C4-2B (cell line): ENCODE measurements around the gene TFPT.

ENCODE experiments used
- ZFX ChIP-seq: fragments of 450-650 bp; IDR thresholded peaks from 2 replicates; pipeline ENCODE4 v1.6.1; 2017
- TF ChIP-seq, protein P1 (sequence below): fragments of 450-650 bp; conservative IDR thresholded peaks from 2 replicates; pipeline ENCODE4 v1.5.1; 2017; ENCODE audit warnings: mild to moderate bottlenecking

DNA sequence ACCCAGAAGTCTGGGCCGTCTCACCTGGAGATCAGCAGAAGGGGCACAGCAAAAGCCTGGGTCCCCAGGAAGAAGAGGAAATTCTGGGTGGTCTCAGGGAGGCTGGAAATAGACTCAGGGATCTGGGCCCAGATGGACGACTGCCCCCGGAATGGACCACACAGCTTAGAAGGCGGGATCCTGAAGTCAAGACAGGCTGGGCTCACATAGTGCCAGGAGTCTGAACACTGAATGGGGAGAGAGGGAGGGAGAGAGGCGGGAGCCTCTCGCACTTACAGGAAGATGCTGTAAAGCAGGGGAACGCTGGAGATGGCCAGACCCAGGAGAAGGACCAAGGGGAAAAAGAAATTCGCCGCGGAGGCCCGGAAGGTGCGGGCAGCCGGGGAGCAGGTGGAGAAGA is 45.4 kb upstream of the TFPT start:
- TF ChIP-seq, protein P1, sequence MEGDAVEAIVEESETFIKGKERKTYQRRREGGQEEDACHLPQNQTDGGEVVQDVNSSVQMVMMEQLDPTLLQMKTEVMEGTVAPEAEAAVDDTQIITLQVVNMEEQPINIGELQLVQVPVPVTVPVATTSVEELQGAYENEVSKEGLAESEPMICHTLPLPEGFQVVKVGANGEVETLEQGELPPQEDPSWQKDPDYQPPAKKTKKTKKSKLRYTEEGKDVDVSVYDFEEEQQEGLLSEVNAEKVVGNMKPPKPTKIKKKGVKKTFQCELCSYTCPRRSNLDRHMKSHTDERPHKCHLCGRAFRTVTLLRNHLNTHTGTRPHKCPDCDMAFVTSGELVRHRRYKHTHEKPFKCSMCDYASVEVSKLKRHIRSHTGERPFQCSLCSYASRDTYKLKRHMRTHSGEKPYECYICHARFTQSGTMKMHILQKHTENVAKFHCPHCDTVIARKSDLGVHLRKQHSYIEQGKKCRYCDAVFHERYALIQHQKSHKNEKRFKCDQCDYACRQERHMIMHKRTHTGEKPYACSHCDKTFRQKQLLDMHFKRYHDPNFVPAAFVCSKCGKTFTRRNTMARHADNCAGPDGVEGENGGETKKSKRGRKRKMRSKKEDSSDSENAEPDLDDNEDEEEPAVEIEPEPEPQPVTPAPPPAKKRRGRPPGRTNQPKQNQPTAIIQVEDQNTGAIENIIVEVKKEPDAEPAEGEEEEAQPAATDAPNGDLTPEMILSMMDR = no peak
- TF ChIP-seq ZFX = no peak
